ENCODE data around the gene SRSF5. TPM values are rescaled to one million over a fixed set of nuclear protein-coding genes. Genes with fewer than 3 reads are reported as not detected.

SRSF5 gene
- total RNA-seq, 1 experiment from 2014 or later = 288 TPM

- ChIA-PET CTCF (interaction anchor here (0.5 to 1.0 kb wide), 2 partner anchors 161 to 167 kb away, joined by 3 read pairs; no protein-coding TSS in a partner anchor), POLR2A (no interaction called here)
- no peak for TF ChIP-seq KAT7 (CRISPR knock-in tag; IDR thresholded peaks at IDR 0.05; ENCODE audit: borderline replicate concordance)
- no peak for TF ChIP-seq ZNF396 (CRISPR knock-in tag; IDR thresholded peaks at IDR 0.05; ENCODE audit: borderline replicate concordance)
- no peak for TF ChIP-seq CTCF (IDR thresholded peaks at IDR 0.05)
- no peak for TF ChIP-seq HMGXB4 (CRISPR knock-in tag; IDR thresholded peaks at IDR 0.05)
- TF ChIP-seq ATF6 (CRISPR knock-in tag; IDR thresholded peaks at IDR 0.05) = no peak
- TF ChIP-seq ZNF317 (CRISPR knock-in tag; IDR thresholded peaks at IDR 0.05; ENCODE audit: borderline replicate concordance, low read depth) = no peak
- TF ChIP-seq NFATC4 (CRISPR knock-in tag; IDR thresholded peaks at IDR 0.05) = no peak
- no peak for TF ChIP-seq ZNF416 (CRISPR knock-in tag; IDR thresholded peaks at IDR 0.05)
- no peak for TF ChIP-seq ATF2 (CRISPR knock-in tag; IDR thresholded peaks at IDR 0.05; ENCODE audit: borderline replicate concordance, low read depth)
- TF ChIP-seq E2F4 (CRISPR knock-in tag; IDR thresholded peaks at IDR 0.05; ENCODE audit: borderline replicate concordance, low read depth) = no peak
- Mint-ChIP-seq H3K4me1 (peaks cover 15% of the 10 kb centered on the region), H3K27ac (no peak overlapping the region), H3K4me3 (no peak overlapping the region), H3K27me3 (ENCODE audit: low read depth) (no peaks in the 10 kb centered on the region; the same call in 1 of the 2 replicates), H3K9me3 (peaks cover 38% of the 10 kb centered on the region), H3K36me3 (peaks cover 37% of the 10 kb centered on the region)
- DNase-seq (ENCODE audit: low spot score) = no peak
- ATAC-seq = no peak
Observed at GRCh38 chr14:69741055-69741454, 25.9 kb upstream of the SRSF5 start.

GRCh38 chr14:69749956-69750355, 17.0 kb upstream of the SRSF5 start:
- ChIA-PET POLR2A (no interaction called here), CTCF (interaction anchor here (1.1 kb wide), 1 partner anchor 170 kb away, joined by 3 read pairs; no protein-coding TSS in a partner anchor)
- Mint-ChIP-seq H3K4me1 (peaks cover 15% of the 10 kb centered on the region), H3K36me3 (peaks cover 2% of the 10 kb centered on the region; the same call in 1 of the 2 replicates), H3K9me3 (peaks cover 11% of the 10 kb centered on the region; the same call in 1 of the 2 replicates), H3K4me3 (no peak overlapping the region), H3K27me3 (ENCODE audit: low read depth) (no peaks in the 10 kb centered on the region), H3K27ac (no peak overlapping the region)
- no peak for ATAC-seq
- no peak for DNase-seq (ENCODE audit: low spot score)
- TF ChIP-seq JUN (CRISPR knock-in tag; IDR thresholded peaks at IDR 0.05) (no peak), NFATC4 (CRISPR knock-in tag; IDR thresholded peaks at IDR 0.05) (no peak), ZBTB21 (CRISPR knock-in tag; IDR thresholded peaks at IDR 0.05; ENCODE audit: borderline replicate concordance) (no peak), ZNF317 (CRISPR knock-in tag; IDR thresholded peaks at IDR 0.05; ENCODE audit: borderline replicate concordance, low read depth) (no peak), NFYB (CRISPR knock-in tag; conservative IDR thresholded peaks at IDR 0.05; ENCODE audit: low read depth) (no peak), RELA (CRISPR knock-in tag; IDR thresholded peaks at IDR 0.05; ENCODE audit: borderline replicate concordance) (no peak), SP1 (CRISPR knock-in tag; conservative IDR thresholded peaks at IDR 0.05) (no peak)
